Measurements from ENCODE around the gene ZNF710. TPM values are rescaled to one million over a fixed set of nuclear protein-coding genes. Genes with fewer than 3 reads are reported as not detected.

ZNF710 gene
- total and polyA plus RNA-seq, 2 donors (not counting 3 experiments of a cell fraction or from before 2014, with no cell fraction given): 8.9 to 32.4 TPM

GRCh38 chr15:90047956-90048575, 46.9 kb downstream of the ZNF710 start:
- no peaks in the 10 kb centered on the region for H4K20me1 ChIP-seq (replicated peaks; ENCODE audit: control insufficient read depth, extremely low read depth, insufficient read depth, low read length)
- dilution Hi-C loops (cut with MboI; ENCODE audit: extremely low pct_ligation_motif_present, low sequenced_read_pairs) (no loop called here), intact Hi-C loops (cut with micrococcal nuclease) (no loop called here)
- H3K36me3 ChIP-seq (ENCODE audit: control insufficient read depth in 2 of 2, extremely low read depth in 1 of 2, insufficient read depth in 2 of 2, low read length in 2 of 2): no peaks in the 10 kb centered on the region
- no peaks in the 10 kb centered on the region for H3K4me1 ChIP-seq (ENCODE audit: control insufficient read depth, extremely low read depth, insufficient read depth, low read length)
- H3K79me2 ChIP-seq (ENCODE audit: control insufficient read depth, insufficient read depth, low read length): peaks cover 4% of the 10 kb centered on the region
- H3K4me3 ChIP-seq (replicated peaks in 1 of 3; ENCODE audit: insufficient read depth in 1 of 3, low read depth in 1 of 3, low read length in 3 of 3): no peak overlapping the region
- CTCF ChIA-PET: interaction anchor here (0.9 to 1.3 kb wide), 3 partner anchors 11 to 22 kb away, joined by 3 read pairs; no protein-coding TSS in a partner anchor
- no peaks in the 10 kb centered on the region for H3K27me3 ChIP-seq (ENCODE audit: control insufficient read depth in 2 of 2, insufficient read depth in 2 of 2, low read length in 2 of 2)
- POLR2A ChIA-PET: no interaction called here
- no peaks in the 10 kb centered on the region for H3K9me1 ChIP-seq (replicated peaks; ENCODE audit: control insufficient read depth, extremely low read depth, insufficient read depth, low read length)
- TF ChIP-seq GATA2 (IDR thresholded peaks at IDR 0.05; ENCODE audit: insufficient read depth, insufficient read length, low read depth, low read length) (no peak), JUN (IDR thresholded peaks at IDR 0.05; ENCODE audit: borderline replicate concordance, insufficient read depth, insufficient read length, low read depth) (no peak), FOS (IDR thresholded peaks at IDR 0.05; ENCODE audit: borderline replicate concordance, insufficient read depth, low read length) (no peak), POLR2AphosphoS5 (IDR thresholded peaks at IDR 0.05; ENCODE audit: insufficient read depth, low read depth, low read length) (no peak), MYC (IDR thresholded peaks at IDR 0.05; ENCODE audit: low read depth, low read length) (no peak), POLR2A (IDR thresholded peaks at IDR 0.05; ENCODE audit: low read depth, low read length) (no peak), EZH2 (IDR thresholded peaks at IDR 0.05; ENCODE audit: borderline replicate concordance, low read depth, low read length, severe bottlenecking) (no peak)
- TF ChIP-seq, protein P1, sequence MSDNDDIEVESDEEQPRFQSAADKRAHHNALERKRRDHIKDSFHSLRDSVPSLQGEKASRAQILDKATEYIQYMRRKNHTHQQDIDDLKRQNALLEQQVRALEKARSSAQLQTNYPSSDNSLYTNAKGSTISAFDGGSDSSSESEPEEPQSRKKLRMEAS (IDR thresholded peaks at IDR 0.05; ENCODE audit: insufficient read depth, insufficient read length): no peak
- TF ChIP-seq, protein P2, sequence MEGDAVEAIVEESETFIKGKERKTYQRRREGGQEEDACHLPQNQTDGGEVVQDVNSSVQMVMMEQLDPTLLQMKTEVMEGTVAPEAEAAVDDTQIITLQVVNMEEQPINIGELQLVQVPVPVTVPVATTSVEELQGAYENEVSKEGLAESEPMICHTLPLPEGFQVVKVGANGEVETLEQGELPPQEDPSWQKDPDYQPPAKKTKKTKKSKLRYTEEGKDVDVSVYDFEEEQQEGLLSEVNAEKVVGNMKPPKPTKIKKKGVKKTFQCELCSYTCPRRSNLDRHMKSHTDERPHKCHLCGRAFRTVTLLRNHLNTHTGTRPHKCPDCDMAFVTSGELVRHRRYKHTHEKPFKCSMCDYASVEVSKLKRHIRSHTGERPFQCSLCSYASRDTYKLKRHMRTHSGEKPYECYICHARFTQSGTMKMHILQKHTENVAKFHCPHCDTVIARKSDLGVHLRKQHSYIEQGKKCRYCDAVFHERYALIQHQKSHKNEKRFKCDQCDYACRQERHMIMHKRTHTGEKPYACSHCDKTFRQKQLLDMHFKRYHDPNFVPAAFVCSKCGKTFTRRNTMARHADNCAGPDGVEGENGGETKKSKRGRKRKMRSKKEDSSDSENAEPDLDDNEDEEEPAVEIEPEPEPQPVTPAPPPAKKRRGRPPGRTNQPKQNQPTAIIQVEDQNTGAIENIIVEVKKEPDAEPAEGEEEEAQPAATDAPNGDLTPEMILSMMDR (IDR thresholded peaks at IDR 0.05; ENCODE audit: extremely low read depth in 1 of 2, insufficient read depth in 1 of 2, low read depth in 1 of 2, low read length in 2 of 2): no peak
- DNase-seq (ENCODE audit: low read depth, low spot score) (no peak), FAIRE-seq (no peak)
- no peak overlapping the region for H3K9ac ChIP-seq (replicated peaks; ENCODE audit: extremely low read depth, insufficient read depth, low read length)
- no peak overlapping the region for H3K4me2 ChIP-seq (ENCODE audit: insufficient read depth, low read length)
- no peaks in the 10 kb centered on the region for H3K9me3 ChIP-seq (replicated peaks; ENCODE audit: control insufficient read depth, insufficient read depth, low read length)
- no peak overlapping the region for H3K27ac ChIP-seq (ENCODE audit: insufficient read depth, low read depth, low read length)
- H2AFZ ChIP-seq (ENCODE audit: low read depth, low read length): no peak overlapping the region
- BruUV-seq (replicated peaks): no TSS peak
